HEK293 (cell line): ENCODE measurements around the gene FXYD5.

Source experiments
- EGR2 ChIP-seq: fragments of 450-650 bp; formaldehyde crosslinking; IDR thresholded peaks from 2 replicates; pipeline ENCODE4 v1.5.1; 2016; ENCODE audit warnings: low read depth, missing biosample characterization, missing genetic modification characterization
- GLI2 ChIP-seq: fragments of 450-650 bp; formaldehyde crosslinking; IDR thresholded peaks from 2 replicates; pipeline ENCODE4; 2017; ENCODE audit warnings: missing biosample characterization, missing genetic modification characterization, low read depth, borderline replicate concordance
- GLIS2 ChIP-seq: fragments of 450-650 bp; formaldehyde crosslinking; IDR thresholded peaks from 2 replicates; pipeline ENCODE4 v1.5.1; 2016; ENCODE audit warnings: missing biosample characterization, missing genetic modification characterization
- HIC1 ChIP-seq: fragments of 450-650 bp; formaldehyde crosslinking; IDR thresholded peaks from 2 replicates; pipeline ENCODE4 v1.5.1; 2016; ENCODE audit warnings: missing biosample characterization, missing genetic modification characterization
- SP3 ChIP-seq: fragments of 450-650 bp; formaldehyde crosslinking; IDR thresholded peaks from 2 replicates; pipeline ENCODE4 v1.5.1; 2016; ENCODE audit warnings: missing biosample characterization, missing genetic modification characterization
- SP7 ChIP-seq: fragments of 450-650 bp; formaldehyde crosslinking; IDR thresholded peaks from 2 replicates; pipeline ENCODE4 v1.5.1; 2016; ENCODE audit warnings: missing biosample characterization, missing genetic modification characterization
- WT1 ChIP-seq: fragments of 450-650 bp; formaldehyde crosslinking; IDR thresholded peaks from 2 replicates; pipeline ENCODE4 v1.5.1; 2016; ENCODE audit warnings: missing biosample characterization, missing genetic modification characterization
- ZBTB11 ChIP-seq: fragments of 450-650 bp; formaldehyde crosslinking; conservative IDR thresholded peaks from 2 replicates; pipeline ENCODE4 v1.5.1; 2016; ENCODE audit warnings: low read depth, missing biosample characterization, missing genetic modification characterization
- ZBTB6 ChIP-seq: fragments of 450-650 bp; formaldehyde crosslinking; IDR thresholded peaks from 2 replicates; pipeline ENCODE4 v1.5.1; 2017; ENCODE audit warnings: missing biosample characterization, missing genetic modification characterization
- ZNF10 ChIP-seq: fragments of 450-650 bp; formaldehyde crosslinking; IDR thresholded peaks from 2 replicates; pipeline ENCODE4 v1.5.1; 2017; ENCODE audit warnings: missing biosample characterization, missing genetic modification characterization
- ZNF133 ChIP-seq: fragments of 450-650 bp; formaldehyde crosslinking; IDR thresholded peaks from 2 replicates; pipeline ENCODE4 v1.5.1; 2016; ENCODE audit warnings: missing biosample characterization, missing genetic modification characterization
- ZNF155 ChIP-seq: fragments of 450-650 bp; formaldehyde crosslinking; IDR thresholded peaks from 2 replicates; pipeline ENCODE4 v1.5.1; 2016; ENCODE audit warnings: missing biosample characterization, missing genetic modification characterization
- ZNF174 ChIP-seq: fragments of 450-650 bp; formaldehyde crosslinking; IDR thresholded peaks from 2 replicates; pipeline ENCODE4 v1.5.0; 2017; ENCODE audit warnings: missing biosample characterization, mild to moderate bottlenecking, missing genetic modification characterization
- ZNF184 ChIP-seq: fragments of 450-650 bp; IDR thresholded peaks from 2 replicates; pipeline ENCODE4 v1.5.1; 2018; ENCODE audit warnings: missing biosample characterization, mild to moderate bottlenecking, missing genetic modification characterization
- ZNF211 ChIP-seq: fragments of 450-650 bp; formaldehyde crosslinking; IDR thresholded peaks from 2 replicates; pipeline ENCODE4 v1.5.1; 2016; ENCODE audit warnings: low read depth, missing biosample characterization, missing genetic modification characterization
- ZNF266 ChIP-seq: fragments of 450-650 bp; formaldehyde crosslinking; IDR thresholded peaks from 2 replicates; pipeline ENCODE4 v1.5.1; 2016; ENCODE audit warnings: missing biosample characterization, missing genetic modification characterization, low read depth
- ZNF302 ChIP-seq: fragments of 450-650 bp; formaldehyde crosslinking; IDR thresholded peaks from 2 replicates; pipeline ENCODE4 v1.5.1; 2016; ENCODE audit warnings: missing biosample characterization, missing genetic modification characterization, low read depth
- ZNF311 ChIP-seq: fragments of 450-650 bp; formaldehyde crosslinking; IDR thresholded peaks from 2 replicates; pipeline ENCODE4 v1.5.1; 2017; ENCODE audit warnings: missing biosample characterization, missing genetic modification characterization, borderline replicate concordance
- ZNF335 ChIP-seq: fragments of 450-650 bp; formaldehyde crosslinking; conservative IDR thresholded peaks from 2 replicates; pipeline ENCODE4 v1.5.1; 2016; ENCODE audit warnings: missing biosample characterization, missing genetic modification characterization
- ZNF350 ChIP-seq: fragments of 450-650 bp; formaldehyde crosslinking; IDR thresholded peaks from 2 replicates; pipeline ENCODE4 v1.5.0; 2017; ENCODE audit warnings: missing biosample characterization, mild to moderate bottlenecking, missing genetic modification characterization
- ZNF354C ChIP-seq: fragments of 450-650 bp; formaldehyde crosslinking; IDR thresholded peaks from 2 replicates; pipeline ENCODE4 v1.5.1; 2016; ENCODE audit warnings: missing biosample characterization, missing genetic modification characterization, low read depth, borderline replicate concordance
- ZNF391 ChIP-seq: fragments of 450-650 bp; formaldehyde crosslinking; IDR thresholded peaks from 2 replicates; pipeline ENCODE4 v1.5.1; 2016; ENCODE audit warnings: low read depth, missing biosample characterization, missing genetic modification characterization, borderline replicate concordance
- ZNF394 ChIP-seq: fragments of 450-650 bp; formaldehyde crosslinking; IDR thresholded peaks from 2 replicates; pipeline ENCODE4 v1.5.1; 2016; ENCODE audit warnings: missing biosample characterization, missing genetic modification characterization, mild to moderate bottlenecking, moderate library complexity, borderline replicate concordance
- ZNF48 ChIP-seq: fragments of 450-650 bp; formaldehyde crosslinking; IDR thresholded peaks from 2 replicates; pipeline ENCODE4 v1.5.1; 2016; ENCODE audit warnings: missing biosample characterization, missing genetic modification characterization
- ZNF510 ChIP-seq: fragments of 450-650 bp; formaldehyde crosslinking; IDR thresholded peaks from 2 replicates; pipeline ENCODE4 v1.5.1; 2018; ENCODE audit warnings: mild to moderate bottlenecking, missing genetic modification characterization, missing biosample characterization; ENCODE audit not compliant: insufficient replicate concordance
- ZNF596 ChIP-seq: fragments of 450-650 bp; IDR thresholded peaks from 2 replicates; pipeline ENCODE4 v1.5.0; 2018; ENCODE audit warnings: missing biosample characterization, mild to moderate bottlenecking, missing genetic modification characterization, moderate library complexity
- ZNF623 ChIP-seq: fragments of 450-650 bp; formaldehyde crosslinking; IDR thresholded peaks from 2 replicates; pipeline ENCODE4 v1.5.1; 2016; ENCODE audit warnings: missing biosample characterization, missing genetic modification characterization
- ZNF629 ChIP-seq: fragments of 450-650 bp; formaldehyde crosslinking; IDR thresholded peaks from 2 replicates; pipeline ENCODE4 v1.5.1; 2017; ENCODE audit warnings: missing biosample characterization, missing genetic modification characterization
- ZNF654 ChIP-seq: fragments of 450-650 bp; formaldehyde crosslinking; IDR thresholded peaks from 2 replicates; pipeline ENCODE4 v1.5.1; 2016; ENCODE audit warnings: low read depth, missing biosample characterization, missing genetic modification characterization
- ZNF670 ChIP-seq: fragments of 450-650 bp; formaldehyde crosslinking; IDR thresholded peaks from 2 replicates; pipeline ENCODE4 v1.5.1; 2016; ENCODE audit warnings: missing biosample characterization, missing genetic modification characterization, low read depth
- ZNF747 ChIP-seq: fragments of 450-650 bp; formaldehyde crosslinking; IDR thresholded peaks from 2 replicates; pipeline ENCODE4 v1.5.1; 2016; ENCODE audit warnings: missing biosample characterization, missing genetic modification characterization
- ZNF768 ChIP-seq: fragments of 450-650 bp; formaldehyde crosslinking; IDR thresholded peaks from 2 replicates; pipeline ENCODE4 v1.5.1; 2018; ENCODE audit warnings: missing biosample characterization, mild to moderate bottlenecking, missing genetic modification characterization
- ZSCAN5A ChIP-seq: fragments of 450-650 bp; formaldehyde crosslinking; IDR thresholded peaks from 2 replicates; pipeline ENCODE4 v1.5.1; 2016; ENCODE audit warnings: missing biosample characterization, missing genetic modification characterization

Gene FXYD5

GRCh38 chr19:35144600-35145436 is 9.7 kb upstream of the FXYD5 start (continued):
- TF ChIP-seq ZNF391 (tag by site-specific recombination) (no peak), ZNF184 (tag by site-specific recombination) (no peak), ZNF266 (no peak), ZSCAN5A (tag by site-specific recombination) (no peak), ZNF302 (tag by site-specific recombination) (no peak), ZNF155 (no peak), ZNF747 (no peak), ZNF174 (tag by site-specific recombination) (no peak), ZNF768 (tag by site-specific recombination) (no peak), ZNF596 (no peak), ZNF654 (tag by site-specific recombination) (no peak), HIC1 (tag by site-specific recombination) (peak; percentile 65), ZNF629 (peak; percentile 36; the same call in 1 of the 2 replicates), ZBTB6 (tag by site-specific recombination) (no peak), ZNF211 (tag by site-specific recombination) (no peak), ZNF354C (tag by site-specific recombination) (no peak), ZNF394 (tag by site-specific recombination) (no peak), ZBTB11 (tag by site-specific recombination) (no peak), ZNF670 (tag by site-specific recombination) (no peak), ZNF48 (tag by site-specific recombination) (no peak), GLI2 (tag by site-specific recombination) (no peak), EGR2 (peak; percentile 98), ZNF335 (no peak), ZNF10 (tag by site-specific recombination) (no peak), ZNF133 (tag by site-specific recombination) (no peak), ZNF623 (tag by site-specific recombination) (peak; percentile 7; the same call in 1 of the 2 replicates), ZNF510 (tag by site-specific recombination) (no peak), GLIS2 (peak; percentile 97), WT1 (tag by site-specific recombination) (peak; percentile 86), SP7 (peak; percentile 67), ZNF311 (tag by site-specific recombination) (no peak), ZNF350 (tag by site-specific recombination) (no peak), SP3 (tag by site-specific recombination) (0 out of 2 replicates have a peak, but pooled peaks have one; percentile 42)
